ENCODE data around the gene ANKHD1.

- TF ChIP-seq, protein P1, sequence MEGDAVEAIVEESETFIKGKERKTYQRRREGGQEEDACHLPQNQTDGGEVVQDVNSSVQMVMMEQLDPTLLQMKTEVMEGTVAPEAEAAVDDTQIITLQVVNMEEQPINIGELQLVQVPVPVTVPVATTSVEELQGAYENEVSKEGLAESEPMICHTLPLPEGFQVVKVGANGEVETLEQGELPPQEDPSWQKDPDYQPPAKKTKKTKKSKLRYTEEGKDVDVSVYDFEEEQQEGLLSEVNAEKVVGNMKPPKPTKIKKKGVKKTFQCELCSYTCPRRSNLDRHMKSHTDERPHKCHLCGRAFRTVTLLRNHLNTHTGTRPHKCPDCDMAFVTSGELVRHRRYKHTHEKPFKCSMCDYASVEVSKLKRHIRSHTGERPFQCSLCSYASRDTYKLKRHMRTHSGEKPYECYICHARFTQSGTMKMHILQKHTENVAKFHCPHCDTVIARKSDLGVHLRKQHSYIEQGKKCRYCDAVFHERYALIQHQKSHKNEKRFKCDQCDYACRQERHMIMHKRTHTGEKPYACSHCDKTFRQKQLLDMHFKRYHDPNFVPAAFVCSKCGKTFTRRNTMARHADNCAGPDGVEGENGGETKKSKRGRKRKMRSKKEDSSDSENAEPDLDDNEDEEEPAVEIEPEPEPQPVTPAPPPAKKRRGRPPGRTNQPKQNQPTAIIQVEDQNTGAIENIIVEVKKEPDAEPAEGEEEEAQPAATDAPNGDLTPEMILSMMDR (conservative IDR thresholded peaks at IDR 0.05) = no peak
- no peak for TF ChIP-seq ZFX (IDR thresholded peaks at IDR 0.05)
Observed at GRCh38 chr5:140553657-140554056, 152.0 kb downstream of the ANKHD1 start.
